H9 (cell line): ENCODE results near the gene SMYD1. TPM values are rescaled to one million over a fixed set of nuclear protein-coding genes. Genes with fewer than 3 reads are reported as not detected.

Experiments
- DNase-seq: peaks from one replicate; pipeline ENCODE4 v3.0.0-alpha.2; 2017
- H2AFZ ChIP-seq: one replicate; pipeline ENCODE4 v1.6.1; 2013; ENCODE audit warnings: mild to moderate bottlenecking, low read length, control low read depth, moderate library complexity
- H2AK5ac ChIP-seq: 2 replicates; pipeline ENCODE4 v1.6.1; 2013; ENCODE audit warnings: low read length, control low read depth, mixed read lengths; ENCODE audit not compliant: insufficient read length
- H2BK120ac ChIP-seq: one replicate; pipeline ENCODE4 v1.6.1; 2013; ENCODE audit warnings: low read depth, mild to moderate bottlenecking, low read length, control low read depth, inconsistent platforms; ENCODE audit not compliant: poor library complexity, severe bottlenecking
- H2BK12ac ChIP-seq: 2 replicates; pipeline ENCODE4 v1.6.1; 2013; ENCODE audit warnings: low read length, control low read depth, mixed read lengths, low read depth; ENCODE audit not compliant: insufficient read length
- H2BK15ac ChIP-seq: 2 replicates; pipeline ENCODE4 v1.6.1; 2013; ENCODE audit warnings: low read depth, low read length, control low read depth
- H2BK20ac ChIP-seq: one replicate; pipeline ENCODE4 v1.6.1; 2013; ENCODE audit warnings: low read depth, mild to moderate bottlenecking, low read length, control low read depth, inconsistent platforms; ENCODE audit not compliant: poor library complexity, severe bottlenecking
- H2BK5ac ChIP-seq: 2 replicates; pipeline ENCODE4 v1.6.1; 2013; ENCODE audit warnings: low read length, control low read depth, mixed read lengths; ENCODE audit not compliant: insufficient read length
- H3K14ac ChIP-seq: 2 replicates; pipeline ENCODE4 v1.6.1; 2013; ENCODE audit warnings: low read length, control low read depth; ENCODE audit not compliant: insufficient read depth
- H3K18ac ChIP-seq: 2 replicates; pipeline ENCODE4 v1.6.1; 2013; ENCODE audit warnings: low read depth, mild to moderate bottlenecking, mixed read lengths, low read length, control low read depth; ENCODE audit not compliant: insufficient read length
- H3K23ac ChIP-seq: 2 replicates; pipeline ENCODE4 v1.6.1; 2013; ENCODE audit warnings: low read length, control low read depth, mixed read lengths, low read depth; ENCODE audit not compliant: insufficient read length
- H3K23me2 ChIP-seq: 2 replicates; pipeline ENCODE4 v1.6.1; 2013; ENCODE audit warnings: low read depth, mild to moderate bottlenecking, mixed read lengths, low read length, control low read depth; ENCODE audit not compliant: insufficient read length, poor library complexity, severe bottlenecking
- H3K27ac ChIP-seq: 2 replicates; pipeline ENCODE4 v1.5.1; 2013; ENCODE audit warnings: low read length, control low read depth, mixed read lengths, low read depth; ENCODE audit not compliant: insufficient read length
- H3K27me3 ChIP-seq: 2 replicates; pipeline ENCODE4 v1.6.1; 2013; ENCODE audit warnings: low read length, control low read depth, inconsistent platforms; ENCODE audit not compliant: insufficient read depth
- H3K4ac ChIP-seq: 2 replicates; pipeline ENCODE4 v1.6.1; 2013; ENCODE audit warnings: low read depth, mild to moderate bottlenecking, control low read depth, inconsistent platforms, low read length, moderate library complexity
- H3K4me1 ChIP-seq: 2 replicates; pipeline ENCODE4 v1.6.1; 2013; ENCODE audit warnings: low read length, control low read depth, inconsistent platforms; ENCODE audit not compliant: insufficient read depth
- H3K4me2 ChIP-seq: 2 replicates; pipeline ENCODE4 v1.6.1; 2013; ENCODE audit warnings: low read length, control low read depth, mixed read lengths; ENCODE audit not compliant: insufficient read length, insufficient read depth
- H3K56ac ChIP-seq: 2 replicates; pipeline ENCODE4 v1.6.1; 2013; ENCODE audit warnings: low read depth, mild to moderate bottlenecking, mixed read lengths, low read length, control low read depth; ENCODE audit not compliant: insufficient read length
- H3K79me1 ChIP-seq: 2 replicates; pipeline ENCODE4 v1.6.1; 2013; ENCODE audit warnings: low read depth, mild to moderate bottlenecking, moderate library complexity, low read length, control low read depth, inconsistent platforms; ENCODE audit not compliant: insufficient read depth, poor library complexity, severe bottlenecking
- H3K79me2 ChIP-seq: 2 replicates; pipeline ENCODE4 v1.6.1; 2013; ENCODE audit warnings: low read length, control low read depth, inconsistent platforms; ENCODE audit not compliant: insufficient read depth
- H3K9ac ChIP-seq: 2 replicates; pipeline ENCODE4 v1.6.1; 2013; ENCODE audit warnings: low read length, control low read depth, mixed read lengths; ENCODE audit not compliant: insufficient read length; ENCODE audit errors: extremely low read depth
- H3K9me3 ChIP-seq: one replicate; pipeline ENCODE4 v1.6.1; 2013; ENCODE audit warnings: low read depth, low read length, inconsistent platforms; ENCODE audit not compliant: control insufficient read depth
- H3T11ph ChIP-seq: one replicate; pipeline ENCODE4 v1.6.1; 2013; ENCODE audit warnings: mild to moderate bottlenecking, low read length, control low read depth, inconsistent platforms
- H4K20me1 ChIP-seq: one replicate; pipeline ENCODE4 v1.6.1; 2013; ENCODE audit not compliant: control insufficient read depth, insufficient read length, insufficient read depth
- H4K5ac ChIP-seq: 2 replicates; pipeline ENCODE4 v1.6.1; 2013; ENCODE audit warnings: low read depth, mild to moderate bottlenecking, mixed read lengths, low read length, control low read depth; ENCODE audit not compliant: insufficient read length
- H4K8ac ChIP-seq: replicated peaks from 2 replicates; pipeline ENCODE4 v1.6.1; 2013; ENCODE audit warnings: low read length, control low read depth, mixed read lengths, low read depth; ENCODE audit not compliant: insufficient read length
- H4K91ac ChIP-seq: 2 replicates; pipeline ENCODE4 v1.6.1; 2013; ENCODE audit warnings: low read depth, mild to moderate bottlenecking, moderate library complexity, mixed read lengths, low read length, control low read depth; ENCODE audit not compliant: insufficient read length
- H3K27ac Mint-ChIP-seq, 3 experiments: 2 replicates in 2 of 3; 3 replicates in 1 of 3; pipeline ENCODE4 v1.8.0; 2020 to 2021; ENCODE audit warnings: mixed read lengths in 3 of 3, mild to moderate bottlenecking in 1 of 3, moderate library complexity in 1 of 3
- H3K27me3 Mint-ChIP-seq: 2 replicates; pipeline ENCODE4 v1.8.0; 2021; ENCODE audit warnings: low read depth, mild to moderate bottlenecking, moderate library complexity, mixed read lengths
- H3K36me3 Mint-ChIP-seq, 3 experiments: 2 replicates in 2 of 3; 3 replicates in 1 of 3; pipeline ENCODE4 v1.8.0; 2020 to 2021; ENCODE audit warnings: low read depth in 3 of 3, mixed read lengths in 3 of 3; ENCODE audit not compliant: insufficient read depth in 1 of 3
- H3K4me1 Mint-ChIP-seq, 2 experiments: 2 replicates each; pipeline ENCODE4 v1.8.0; 2020; ENCODE audit warnings: mixed read lengths in 2 of 2
- H3K4me3 Mint-ChIP-seq, 2 experiments: 2 replicates in 1 of 2; 3 replicates in 1 of 2; pipeline ENCODE4 v1.8.0; 2020 to 2021; ENCODE audit warnings: mild to moderate bottlenecking in 2 of 2, mixed read lengths in 2 of 2, moderate library complexity in 1 of 2
- H3K9me3 Mint-ChIP-seq, 2 experiments: 2 replicates in 1 of 2; 3 replicates in 1 of 2; pipeline ENCODE4 v1.8.0; 2020; ENCODE audit warnings: mild to moderate bottlenecking in 2 of 2, mixed read lengths in 2 of 2, moderate library complexity in 1 of 2
- CTCF ChIP-seq: fragments of 200-600 bp; sonication (generic); conservative IDR thresholded peaks from 3 replicates; pipeline ENCODE4 v1.8.0; 2021; ENCODE audit warnings: antibody characterized with exemption, mild to moderate bottlenecking
- WGBS: extraction: QIAGEN DNeasy Blood & Tissue Kit; methylation state at CpG from one replicate; pipeline ENCODE4 v1.1.7; 2013; ENCODE audit warnings: missing lambda C conversion rate, low lambda C conversion rate, mixed read lengths; ENCODE audit not compliant: insufficient read length; ENCODE audit errors: extremely low coverage; 5-methylcytosine and 5-hydroxymethylcytosine counted together
- total RNA-seq: library from RNA; stranded (reverse); gene quantifications from 2 replicates; pipeline ENCODE4 v1.2.1, GENCODE V29; 2021

SMYD1 gene
- total RNA-seq, 1 experiment from 2014 or later, result not detected

- Histone ChIP-seq H4K8ac (no peak overlapping the region), H2BK12ac (no peak overlapping the region), H3K23ac (no peak overlapping the region), H2BK15ac (no peak overlapping the region), H3K4ac (no peak overlapping the region), H2BK120ac (no peak overlapping the region), H3K79me1 (no peaks in the 10 kb centered on the region), H3T11ph (no peak overlapping the region), H3K14ac (no peak overlapping the region), H3K4me2 (no peak overlapping the region), H2AFZ (no peak overlapping the region), H4K91ac (no peak overlapping the region), H2AK5ac (no peak overlapping the region), H3K9ac (no peak overlapping the region), H3K27me3 (no peaks in the 10 kb centered on the region), H3K23me2 (no peaks in the 10 kb centered on the region), H2BK20ac (no peak overlapping the region), H3K9me3 (no peaks in the 10 kb centered on the region), H3K18ac (no peak overlapping the region), H4K20me1 (no peaks in the 10 kb centered on the region), H3K56ac (no peak overlapping the region), H3K27ac (no peak overlapping the region), H2BK5ac (no peak overlapping the region), H3K4me1 (no peaks in the 10 kb centered on the region), H4K5ac (no peak overlapping the region), H3K79me2 (no peaks in the 10 kb centered on the region)
- Mint-ChIP-seq H3K4me3 (no peak overlapping the region), H3K9me3 (no peaks in the 10 kb centered on the region), H3K4me1 (peaks cover 21 to 31% of the 10 kb centered on the region in 2 experiments), H3K27me3 (no peaks in the 10 kb centered on the region), H3K36me3 (no peaks in the 10 kb centered on the region), H3K27ac (peak overlapping the region in 1 of 3 experiments; percentile 50; a peak in 1 of 7 replicates)
- TF ChIP-seq CTCF, result no peak
- no CpG with 5 or more reads among the region's 2 CpGs for WGBS
- DNase-seq, result no peak
These were observed 6.7 kb upstream of the SMYD1 start for GRCh38 chr2:88060907-88061275.
